HG02763 (cell line): ENCODE results near the gene SGO2.
A peak's percentile ranks its signal among the peaks of the same experiment; 100 is the strongest.

Experiments used
- ATAC-seq: cut with Tn5 transposase; IDR thresholded peaks from one replicate; pipeline ENCODE4 v1.9.1; 2021; ENCODE audit warnings: mild to moderate bottlenecking, moderate library complexity; ENCODE audit not compliant: unreplicated experiment

SGO2 gene, protein sequence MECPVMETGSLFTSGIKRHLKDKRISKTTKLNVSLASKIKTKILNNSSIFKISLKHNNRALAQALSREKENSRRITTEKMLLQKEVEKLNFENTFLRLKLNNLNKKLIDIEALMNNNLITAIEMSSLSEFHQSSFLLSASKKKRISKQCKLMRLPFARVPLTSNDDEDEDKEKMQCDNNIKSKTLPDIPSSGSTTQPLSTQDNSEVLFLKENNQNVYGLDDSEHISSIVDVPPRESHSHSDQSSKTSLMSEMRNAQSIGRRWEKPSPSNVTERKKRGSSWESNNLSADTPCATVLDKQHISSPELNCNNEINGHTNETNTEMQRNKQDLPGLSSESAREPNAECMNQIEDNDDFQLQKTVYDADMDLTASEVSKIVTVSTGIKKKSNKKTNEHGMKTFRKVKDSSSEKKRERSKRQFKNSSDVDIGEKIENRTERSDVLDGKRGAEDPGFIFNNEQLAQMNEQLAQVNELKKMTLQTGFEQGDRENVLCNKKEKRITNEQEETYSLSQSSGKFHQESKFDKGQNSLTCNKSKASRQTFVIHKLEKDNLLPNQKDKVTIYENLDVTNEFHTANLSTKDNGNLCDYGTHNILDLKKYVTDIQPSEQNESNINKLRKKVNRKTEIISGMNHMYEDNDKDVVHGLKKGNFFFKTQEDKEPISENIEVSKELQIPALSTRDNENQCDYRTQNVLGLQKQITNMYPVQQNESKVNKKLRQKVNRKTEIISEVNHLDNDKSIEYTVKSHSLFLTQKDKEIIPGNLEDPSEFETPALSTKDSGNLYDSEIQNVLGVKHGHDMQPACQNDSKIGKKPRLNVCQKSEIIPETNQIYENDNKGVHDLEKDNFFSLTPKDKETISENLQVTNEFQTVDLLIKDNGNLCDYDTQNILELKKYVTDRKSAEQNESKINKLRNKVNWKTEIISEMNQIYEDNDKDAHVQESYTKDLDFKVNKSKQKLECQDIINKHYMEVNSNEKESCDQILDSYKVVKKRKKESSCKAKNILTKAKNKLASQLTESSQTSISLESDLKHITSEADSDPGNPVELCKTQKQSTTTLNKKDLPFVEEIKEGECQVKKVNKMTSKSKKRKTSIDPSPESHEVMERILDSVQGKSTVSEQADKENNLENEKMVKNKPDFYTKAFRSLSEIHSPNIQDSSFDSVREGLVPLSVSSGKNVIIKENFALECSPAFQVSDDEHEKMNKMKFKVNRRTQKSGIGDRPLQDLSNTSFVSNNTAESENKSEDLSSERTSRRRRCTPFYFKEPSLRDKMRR

DNA sequence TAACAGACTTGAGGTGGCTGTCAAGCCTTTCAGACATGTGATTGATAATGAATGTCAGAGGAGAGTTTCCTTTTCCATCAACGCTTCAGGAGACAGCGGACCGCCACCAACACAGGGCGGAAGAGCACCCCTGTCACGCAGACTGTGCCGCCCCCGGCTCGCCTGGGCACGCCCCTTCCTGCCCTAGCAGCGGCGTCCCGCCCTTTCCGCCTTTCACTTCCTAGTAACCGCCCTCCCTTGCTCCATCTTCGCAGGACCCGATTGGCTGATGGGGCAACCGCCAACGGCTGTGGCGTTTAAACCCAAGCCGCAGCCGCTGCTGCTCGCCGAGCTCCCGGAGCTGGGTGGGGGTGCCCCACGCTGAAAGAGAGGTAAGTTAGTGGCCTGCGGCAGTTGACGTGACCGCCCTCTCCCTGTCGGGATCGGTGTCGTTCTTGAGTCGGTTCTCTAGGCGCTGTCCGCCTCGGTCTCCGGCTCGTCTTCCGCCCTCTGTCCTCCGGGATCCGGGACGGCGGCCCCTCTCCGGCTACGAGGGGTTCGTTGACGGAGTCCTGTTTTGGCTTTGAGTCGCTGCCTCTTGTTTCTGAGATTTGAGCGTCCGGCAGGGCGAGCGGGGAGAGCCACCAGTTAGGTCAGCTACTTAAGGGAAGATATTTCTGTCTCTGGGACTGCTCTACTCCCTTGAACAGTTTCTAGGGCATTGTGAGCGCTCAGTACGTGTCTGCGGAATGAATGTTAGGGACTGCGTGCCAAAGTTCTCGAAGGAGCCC lies at the start of gene SGO2:
Gene SGO2, plus strand, starts transcription at position 326 of the 770 bp plus-strand sequence. CDS start 6,769 bp downstream, outside the sequence.
- ATAC-seq: peak; percentile 100

DNA sequence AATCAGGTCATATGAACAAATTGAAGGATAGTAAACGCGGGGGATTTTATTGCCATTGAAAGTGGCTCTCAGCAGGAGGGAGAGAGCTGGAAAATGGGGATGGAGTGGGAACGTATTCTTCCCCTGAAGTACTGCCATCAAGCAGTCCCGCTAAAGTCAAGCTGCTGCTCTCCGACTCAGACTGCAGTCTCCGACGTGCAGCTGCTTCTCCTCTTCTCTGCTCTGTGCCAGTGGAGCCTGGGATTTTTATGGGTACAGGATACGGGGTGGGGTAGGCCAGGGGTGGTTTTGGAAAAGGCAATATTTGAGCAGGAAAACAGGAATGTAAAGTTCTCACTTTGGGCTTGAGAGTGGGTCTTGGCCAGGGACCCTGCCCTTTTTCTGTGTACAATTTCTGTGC lies 49.2 kb upstream of the SGO2 start:
- ATAC-seq: no peak

DNA sequence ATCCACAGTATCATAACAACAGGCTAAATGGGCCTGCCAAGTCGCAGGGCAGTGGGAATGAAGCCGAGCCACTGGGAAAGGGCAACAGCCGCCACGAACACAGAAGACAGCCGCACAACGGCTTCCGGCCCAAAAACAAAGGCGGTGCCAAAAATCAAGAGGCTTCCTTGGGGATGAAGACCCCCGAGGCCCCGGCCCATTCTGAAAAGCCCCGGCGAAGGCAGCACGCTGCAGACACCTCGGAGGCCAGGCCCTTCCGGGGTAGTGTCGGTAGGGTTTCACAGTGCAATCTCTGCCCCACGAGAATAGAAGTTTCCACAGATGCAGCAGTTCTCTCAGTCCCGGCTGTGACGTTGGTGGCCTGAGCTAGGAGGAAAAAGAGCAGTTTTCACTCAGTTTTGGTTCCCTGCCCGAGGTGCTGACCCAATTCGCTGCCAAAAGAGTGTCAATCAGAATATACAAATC lies 48.3 kb upstream of the SGO2 start:
- ATAC-seq: no peak

DNA sequence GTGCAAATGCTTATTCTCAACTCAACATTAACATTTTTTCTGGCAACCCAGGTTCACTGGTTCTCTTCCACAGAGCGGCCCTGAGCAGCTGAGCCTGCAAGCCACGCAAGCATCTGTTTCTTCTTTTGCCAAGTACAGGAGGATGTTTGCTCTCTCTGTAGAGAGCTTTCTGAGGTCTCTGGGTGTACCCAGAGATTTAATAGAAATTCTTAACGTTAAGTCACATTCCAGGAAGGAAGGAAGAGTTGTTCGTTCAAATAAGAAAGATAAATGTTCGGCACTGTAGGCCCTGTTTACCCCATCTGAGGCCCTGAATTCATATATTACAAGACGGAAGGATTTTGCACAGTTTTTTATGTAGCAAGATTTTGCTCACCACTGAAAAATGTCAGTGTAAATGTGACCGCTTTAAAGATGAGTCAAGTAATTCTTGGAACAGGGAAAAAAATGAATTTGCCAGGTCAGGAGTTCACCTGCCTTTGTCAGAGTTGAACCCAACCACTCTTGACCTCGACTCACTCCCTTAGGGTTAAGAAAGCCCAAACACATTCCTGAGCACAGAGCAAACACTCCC lies 46.2 kb upstream of the SGO2 start:
- no peak for ATAC-seq

DNA sequence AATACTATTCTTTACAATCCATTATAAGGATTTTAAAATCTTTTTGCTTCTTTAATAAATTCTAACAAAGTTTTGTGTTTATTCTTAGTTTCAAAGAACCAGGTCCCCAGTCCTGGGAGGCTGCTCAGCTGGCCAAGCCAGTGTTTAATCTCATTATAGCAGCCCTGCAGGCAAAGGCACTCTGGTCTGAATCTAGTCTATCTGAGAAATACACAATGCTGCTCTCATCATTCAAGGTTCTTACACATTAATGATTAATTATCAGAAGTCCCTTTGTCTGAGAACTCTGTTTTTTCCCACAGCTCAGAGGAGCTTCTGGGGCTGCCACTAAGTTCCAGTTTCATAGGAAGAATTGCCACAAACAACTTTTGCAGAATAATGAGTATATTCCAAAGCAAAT lies 43.8 kb upstream of the SGO2 start:
- peak; percentile 50 for ATAC-seq

DNA sequence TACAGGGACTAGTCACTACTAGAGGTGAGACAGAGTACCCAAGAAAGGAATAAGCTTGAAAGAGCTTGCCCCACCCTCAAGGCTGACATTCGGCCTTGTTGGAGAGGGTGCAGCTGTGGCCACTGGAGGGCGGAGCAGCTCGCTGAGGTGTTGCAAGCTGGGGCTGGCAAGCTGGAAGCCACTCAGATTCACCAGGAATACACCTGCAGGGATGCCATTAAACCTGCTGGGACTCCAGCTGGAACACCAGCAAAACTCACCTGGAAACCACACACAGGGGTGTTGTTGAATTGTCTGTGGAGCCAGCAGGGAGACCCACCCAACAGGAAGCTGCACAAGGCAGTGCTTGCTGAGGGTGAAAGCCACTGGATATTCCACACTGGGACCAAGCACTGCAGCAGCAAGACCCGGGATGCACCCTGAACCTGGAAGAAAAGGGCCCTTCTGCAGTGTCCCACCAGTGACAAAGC lies 42.2 kb upstream of the SGO2 start:
- ATAC-seq: no peak

GRCh38 chr2:200484934-200485333 lies 41.1 kb upstream of the SGO2 start:
- ATAC-seq: no peak

DNA sequence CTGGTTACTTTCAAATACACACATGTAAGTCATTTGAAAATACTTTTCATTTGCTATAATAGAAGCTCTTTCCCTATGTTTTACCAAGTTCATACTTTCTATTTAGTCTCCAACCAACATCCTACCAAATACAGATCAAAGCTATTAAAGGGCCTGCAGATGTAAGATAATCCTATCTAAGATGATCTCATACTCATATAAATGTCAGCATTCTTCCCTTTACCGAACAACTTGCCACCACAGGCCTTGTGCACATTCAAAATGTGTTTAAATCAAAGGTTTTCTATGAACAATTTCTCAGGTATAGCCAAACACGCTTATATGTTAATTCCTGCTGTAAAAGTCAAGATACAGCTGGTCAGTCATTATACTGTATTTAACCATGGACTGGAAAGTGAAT lies 39.5 kb upstream of the SGO2 start:
- ATAC-seq: no peak

DNA sequence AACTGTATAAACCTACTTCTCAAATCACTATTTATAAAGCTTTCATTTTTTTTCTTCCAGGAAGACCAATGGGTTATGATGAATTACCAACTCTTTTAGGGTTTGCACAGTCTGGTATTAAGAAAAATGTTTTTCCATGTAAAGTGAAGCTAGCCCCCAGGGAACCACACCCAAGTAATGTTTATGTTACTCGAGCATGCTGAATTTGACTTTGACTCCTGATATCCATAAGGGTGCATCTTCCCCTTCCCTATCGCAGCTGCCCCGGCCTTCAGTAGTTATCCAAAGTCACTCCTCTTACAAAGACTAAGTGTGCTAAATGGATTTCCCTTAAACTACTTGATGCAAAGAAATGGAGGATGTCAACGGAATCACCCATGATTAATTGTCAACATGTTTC lies 37.8 kb upstream of the SGO2 start:
- no peak for ATAC-seq

DNA sequence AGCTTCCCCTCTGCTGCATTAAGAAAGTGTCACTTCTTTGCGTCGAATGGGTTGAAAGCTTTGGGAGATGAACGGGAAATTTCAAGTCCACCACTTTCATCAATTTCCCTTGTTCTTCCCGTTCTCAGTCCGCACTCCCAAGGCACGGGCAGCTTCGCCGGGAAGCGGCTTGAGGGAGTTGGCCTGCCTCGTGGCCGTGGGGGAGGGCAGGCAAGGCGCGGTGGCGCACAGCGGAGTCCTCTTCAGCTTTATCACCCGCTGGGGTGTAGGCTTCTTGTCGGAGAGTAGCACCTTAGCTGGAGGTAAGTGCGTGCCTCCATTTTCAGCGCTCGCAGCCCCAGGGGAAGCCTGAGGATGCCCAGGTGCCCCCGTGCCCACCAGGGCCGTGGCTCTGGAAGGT lies 36.0 kb upstream of the SGO2 start:
- ATAC-seq: no peak

- ATAC-seq: no peak
These were observed 33.4 kb upstream of the SGO2 start for GRCh38 chr2:200492656-200493055.

- ATAC-seq: no peak
These were observed 32.0 kb upstream of the SGO2 start for GRCh38 chr2:200494048-200494447.

DNA sequence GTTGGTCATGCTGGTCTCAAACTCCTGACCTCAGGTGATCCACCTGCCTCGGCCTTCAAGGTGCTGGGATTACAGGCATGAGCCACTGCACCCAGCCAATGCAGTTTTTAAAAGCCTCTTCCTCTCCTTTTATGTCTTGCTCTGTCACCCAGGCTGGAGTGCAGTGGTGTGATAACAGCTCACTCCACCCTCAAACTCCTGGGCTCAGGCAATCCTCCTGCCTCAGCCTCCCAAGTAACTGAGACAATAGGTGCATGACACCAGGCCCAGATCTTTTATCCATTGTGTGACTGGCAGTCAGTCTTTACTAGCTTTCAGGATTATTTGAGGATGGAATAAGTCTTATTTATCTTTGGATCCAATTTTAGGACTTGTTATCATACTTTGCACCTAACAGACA lies 29.3 kb upstream of the SGO2 start:
- no peak for ATAC-seq

GRCh38 chr2:200498402-200499162 lies 27.4 kb upstream of the SGO2 start:
- ATAC-seq: no peak

GRCh38 chr2:200502196-200502595 lies 23.8 kb upstream of the SGO2 start:
- ATAC-seq: no peak

GRCh38 chr2:200506679-200507078 lies 19.3 kb upstream of the SGO2 start:
- ATAC-seq: no peak

DNA sequence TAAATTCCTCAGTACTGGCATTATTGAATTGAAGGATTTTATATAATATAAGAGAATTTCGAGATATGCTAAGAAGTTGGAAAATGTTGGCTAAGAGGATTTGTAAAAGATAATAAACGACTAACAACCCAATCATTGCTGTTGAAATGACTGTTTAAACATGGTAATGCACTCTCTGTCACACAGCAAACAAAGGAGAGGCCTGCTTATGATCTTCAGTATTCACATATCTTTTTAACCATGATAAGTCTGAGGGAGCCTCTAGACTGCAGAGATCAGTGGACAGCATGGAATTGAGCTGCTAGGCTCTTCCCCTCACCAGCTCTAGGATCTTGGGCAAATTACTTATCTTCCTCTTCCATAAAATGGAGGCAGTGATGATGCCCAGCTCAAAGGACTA lies 18.8 kb upstream of the SGO2 start:
- ATAC-seq: no peak

DNA sequence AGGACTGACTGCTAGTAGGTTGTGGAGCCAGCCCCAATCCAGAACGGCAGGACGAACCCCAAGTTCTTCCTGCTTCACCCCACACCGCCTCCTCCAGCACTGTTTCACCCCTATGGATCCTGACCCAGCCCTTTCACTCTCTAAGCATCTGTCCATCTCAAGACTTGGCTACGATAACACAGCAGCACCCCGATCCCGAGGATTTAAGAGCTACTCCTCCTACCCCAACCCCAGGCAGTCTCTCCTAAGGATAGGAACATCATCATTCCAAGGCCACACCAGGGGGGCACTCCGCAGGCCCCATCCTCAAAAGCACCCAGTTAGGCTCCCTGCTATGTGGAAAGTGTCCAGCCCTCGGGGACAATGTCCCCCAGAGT lies 16.8 kb upstream of the SGO2 start:
- no peak for ATAC-seq
